HS-27A (cell line): ENCODE measurements around the gene CST9L.

Experiments used
- DNase-seq: peaks from one replicate; pipeline ENCODE4 v3.0.0-alpha.2; 2012; ENCODE audit warnings: low read depth, missing footprints

CST9L gene

GRCh38 chr20:23546435-23547144 is 21.7 kb downstream of the CST9L start:
- DNase-seq, result no peak

- DNase-seq, result no peak
These were observed 24.2 kb downstream of the CST9L start for GRCh38 chr20:23544133-23544532.

- no peak for DNase-seq
These were observed 25.5 kb downstream of the CST9L start for GRCh38 chr20:23542801-23543200.

GRCh38 chr20:23541776-23542175 is 26.5 kb downstream of the CST9L start:
- no peak for DNase-seq

GRCh38 chr20:23541330-23541729 is 27.0 kb downstream of the CST9L start:
- no peak for DNase-seq

- no peak for DNase-seq
These were observed 27.7 kb downstream of the CST9L start for GRCh38 chr20:23540624-23541023.

- no peak for DNase-seq
These were observed 31.3 kb downstream of the CST9L start for GRCh38 chr20:23537030-23537429.

- DNase-seq, result no peak
These were observed 31.8 kb downstream of the CST9L start for GRCh38 chr20:23536328-23536974.

- DNase-seq, result no peak
These were observed 33.3 kb downstream of the CST9L start for GRCh38 chr20:23534801-23535593.

GRCh38 chr20:23533161-23533560 is 35.1 kb downstream of the CST9L start:
- DNase-seq, result no peak

- no peak for DNase-seq
These were observed 35.8 kb downstream of the CST9L start for GRCh38 chr20:23532533-23532932.

GRCh38 chr20:23530937-23531567 is 37.2 kb downstream of the CST9L start:
- DNase-seq, result no peak

- DNase-seq, result no peak
These were observed 39.3 kb downstream of the CST9L start for GRCh38 chr20:23528867-23529431.

- DNase-seq, result no peak
These were observed 41.4 kb downstream of the CST9L start for GRCh38 chr20:23526850-23527249.

- no peak for DNase-seq
These were observed 44.1 kb downstream of the CST9L start for GRCh38 chr20:23524146-23524545.

GRCh38 chr20:23520185-23520584 is 48.1 kb downstream of the CST9L start:
- no peak for DNase-seq

GRCh38 chr20:23519556-23519955 is 48.7 kb downstream of the CST9L start:
- DNase-seq, result no peak

- no peak for DNase-seq
These were observed 50.6 kb downstream of the CST9L start for GRCh38 chr20:23517719-23518118.

- DNase-seq, result no peak
These were observed 52.9 kb downstream of the CST9L start for GRCh38 chr20:23515250-23515939.

- no peak for DNase-seq
These were observed 53.4 kb downstream of the CST9L start for GRCh38 chr20:23514848-23515247.
